Ectodermal cell (in vitro differentiated cells): Measurements from ENCODE around the gene FLNC.

Experiments
- H3K27ac ChIP-seq: 2 replicates; pipeline ENCODE4 v1.7.0; 2013; ENCODE audit warnings: mild to moderate bottlenecking, low read depth, low read length; ENCODE audit not compliant: insufficient read depth, poor library complexity, severe bottlenecking
- H3K27me3 ChIP-seq: 2 replicates; pipeline ENCODE4 v1.7.0; 2013; ENCODE audit warnings: mild to moderate bottlenecking, low read length; ENCODE audit not compliant: insufficient read depth, control insufficient read depth, poor library complexity, severe bottlenecking
- H3K36me3 ChIP-seq: one replicate; pipeline ENCODE4 v1.7.0; 2013; ENCODE audit warnings: low read length; ENCODE audit not compliant: control insufficient read depth, insufficient read depth
- H3K4me1 ChIP-seq: one replicate; pipeline ENCODE4 v1.7.0; 2013; ENCODE audit warnings: low read length; ENCODE audit not compliant: control insufficient read depth, insufficient read depth
- H3K4me3 ChIP-seq: 2 replicates; pipeline ENCODE4 v1.7.0; 2013; ENCODE audit warnings: low read depth, low read length, control low read depth; ENCODE audit not compliant: insufficient read depth
- H3K9me3 ChIP-seq: 2 replicates; pipeline ENCODE4 v1.7.0; 2013; ENCODE audit warnings: mild to moderate bottlenecking, low read length, moderate library complexity; ENCODE audit not compliant: control insufficient read depth
- WGBS, 2 experiments: methylation state at CpG; one replicate each; pipeline ENCODE4 v1.1.7; 2013; ENCODE audit warnings: missing lambda C conversion rate in 2 of 2; 5-methylcytosine and 5-hydroxymethylcytosine counted together

The FLNC gene

GRCh38 chr7:128791121-128791971 is 38.9 kb upstream of the FLNC start, which contains the start of gene CCDC136:
Gene CCDC136, plus strand, starts transcription at chr7:128791968. Its CDS starts 444 bp downstream, at chr7:128792412.
- Histone ChIP-seq H3K9me3 (no peaks in the 10 kb centered on the region), H3K4me1 (peaks cover 24% of the 10 kb centered on the region), H3K27me3 (peaks cover 11% of the 10 kb centered on the region), H3K27ac (no peak within 1 kb of the TSS), H3K36me3 (no peaks in the 10 kb centered on the region), H3K4me3 (peak within 1 kb of the TSS; percentile 89)
- 0% methylated on average over 80 of the region's 80 CpGs for WGBS, 2 experiments

DNA sequence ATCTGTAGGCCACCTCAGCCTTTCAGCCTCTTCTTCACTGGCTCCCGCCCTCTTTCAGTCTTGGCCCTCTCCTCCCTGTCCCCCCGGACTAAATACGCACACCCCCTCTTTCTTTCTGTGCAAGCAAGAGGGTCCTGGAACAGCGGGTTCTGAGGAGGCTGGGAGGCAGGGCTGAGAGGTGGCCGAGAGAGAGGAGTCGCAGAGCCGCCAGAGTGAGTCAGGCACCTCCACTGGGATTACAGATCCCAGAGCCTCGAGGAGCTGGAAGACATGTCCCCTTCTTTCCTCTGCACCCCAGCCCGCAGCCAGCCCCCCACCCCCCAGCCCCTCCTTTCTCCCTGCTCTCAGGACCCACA is 38.3 kb upstream of the FLNC start:
- no peaks in the 10 kb centered on the region for H3K36me3 ChIP-seq
- H3K4me1 ChIP-seq: peaks cover 24% of the 10 kb centered on the region
- H3K9me3 ChIP-seq: no peaks in the 10 kb centered on the region
- peak overlapping the region; percentile 89 for H3K4me3 ChIP-seq
- WGBS, 2 experiments: 3 to 5% methylated on average over 8 to 9 of the region's 9 CpGs
- peaks cover 11% of the 10 kb centered on the region for H3K27me3 ChIP-seq
- H3K27ac ChIP-seq: no peak overlapping the region

- H3K4me3 ChIP-seq: peak overlapping the region; percentile 89
- H3K27me3 ChIP-seq: peaks cover 11% of the 10 kb centered on the region
- H3K36me3 ChIP-seq: no peaks in the 10 kb centered on the region
- H3K4me1 ChIP-seq: peaks cover 24% of the 10 kb centered on the region
- H3K27ac ChIP-seq: no peak overlapping the region
- H3K9me3 ChIP-seq: no peaks in the 10 kb centered on the region
- WGBS, 2 experiments: 37 to 49% methylated on average over 10 of the region's 10 CpGs
Measured at GRCh38 chr7:128792471-128793180, 37.6 kb upstream of the FLNC start.

DNA sequence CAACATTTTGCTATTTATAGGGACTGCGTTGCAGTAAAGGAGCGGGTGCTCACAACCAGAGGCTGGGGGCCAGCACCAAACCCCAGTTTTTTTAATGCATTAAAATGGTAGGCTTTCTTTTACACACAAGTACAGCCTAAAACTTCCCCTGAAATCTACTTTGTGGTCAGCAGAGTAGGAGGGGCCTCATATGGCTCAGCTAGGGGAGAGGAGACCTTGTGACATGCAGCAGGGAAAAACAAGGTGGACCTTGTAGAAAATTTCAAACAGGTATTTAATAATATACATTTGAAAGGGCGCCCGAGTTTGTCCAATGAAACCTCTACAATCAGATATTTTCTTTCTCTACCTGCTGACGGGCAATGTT is 37.0 kb upstream of the FLNC start:
- Histone ChIP-seq H3K4me1 (peaks cover 24% of the 10 kb centered on the region), H3K9me3 (no peaks in the 10 kb centered on the region), H3K27me3 (peaks cover 11% of the 10 kb centered on the region), H3K27ac (no peak overlapping the region), H3K4me3 (no peak overlapping the region), H3K36me3 (no peaks in the 10 kb centered on the region)
- WGBS, 2 experiments: 97 to 100% methylated on average over 2 to 5 of the region's 5 CpGs

DNA sequence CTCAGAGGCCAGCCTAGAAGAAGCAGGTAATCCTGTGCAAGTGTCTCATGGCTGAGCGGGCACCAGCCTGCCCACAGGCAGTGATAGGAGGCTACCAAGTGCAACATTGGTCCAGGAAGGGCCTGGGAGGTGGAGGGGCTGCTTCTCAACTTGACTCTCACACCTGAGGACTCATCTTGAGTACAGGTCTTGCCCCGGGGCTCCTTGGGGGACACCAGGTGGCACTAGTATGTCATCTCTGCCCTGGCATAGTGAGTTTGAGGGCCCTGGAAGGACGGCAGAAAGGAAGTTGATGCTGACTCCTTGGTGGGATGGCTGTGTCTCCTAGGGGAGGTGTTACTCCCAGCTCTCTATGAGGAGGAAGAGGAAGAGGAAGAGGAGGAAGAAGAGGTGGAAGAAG is 36.2 kb upstream of the FLNC start:
- Histone ChIP-seq H3K9me3 (no peaks in the 10 kb centered on the region), H3K36me3 (no peaks in the 10 kb centered on the region), H3K27ac (no peak overlapping the region), H3K4me3 (no peak overlapping the region), H3K4me1 (peaks cover 24% of the 10 kb centered on the region), H3K27me3 (peaks cover 11% of the 10 kb centered on the region)
- 80 to 88% methylated on average over 3 of the region's 3 CpGs for WGBS, 2 experiments

DNA sequence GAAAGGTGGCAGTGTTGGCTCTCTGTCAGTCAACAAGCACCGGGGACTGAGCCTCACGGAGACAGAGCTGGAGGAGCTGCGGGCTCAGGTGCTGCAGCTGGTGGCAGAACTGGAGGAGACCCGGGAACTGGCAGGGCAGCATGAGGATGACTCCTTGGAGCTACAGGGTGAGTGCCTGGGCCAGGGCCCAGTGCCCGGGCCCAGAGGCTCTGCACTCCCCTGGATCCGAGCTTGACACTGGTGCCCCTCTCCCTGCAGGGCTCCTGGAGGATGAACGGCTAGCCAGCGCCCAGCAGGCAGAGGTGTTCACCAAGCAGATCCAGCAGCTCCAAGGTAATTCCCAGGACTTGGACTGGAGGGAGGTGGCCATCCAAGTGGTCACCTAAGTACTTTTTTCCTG is 35.8 kb upstream of the FLNC start:
- no peak overlapping the region for H3K4me3 ChIP-seq
- H3K36me3 ChIP-seq: no peaks in the 10 kb centered on the region
- H3K4me1 ChIP-seq: peaks cover 24% of the 10 kb centered on the region
- 91 to 92% methylated on average over 8 of the region's 8 CpGs for WGBS, 2 experiments
- peaks cover 6% of the 10 kb centered on the region for H3K27me3 ChIP-seq
- no peak overlapping the region for H3K27ac ChIP-seq
- no peaks in the 10 kb centered on the region for H3K9me3 ChIP-seq

DNA sequence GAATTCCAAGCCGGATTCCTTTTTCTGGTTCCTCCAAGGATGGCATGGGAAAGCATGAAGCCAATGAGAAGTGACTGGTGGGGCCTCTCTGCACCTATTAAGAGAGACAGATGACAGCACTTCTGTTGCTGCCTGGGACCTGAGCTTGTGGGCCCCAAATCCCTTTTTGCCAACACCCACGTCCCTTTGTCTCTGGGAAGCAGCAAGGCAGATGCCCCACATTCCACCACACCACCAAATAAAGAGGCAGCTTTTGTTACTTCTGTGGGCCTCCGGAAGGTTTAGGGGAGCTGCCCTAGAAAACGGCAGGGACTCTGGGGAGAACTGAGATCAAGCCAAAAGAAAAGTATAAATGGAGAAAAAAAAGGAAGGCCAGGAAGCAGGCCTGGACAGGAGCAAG is 35.1 kb upstream of the FLNC start:
- Histone ChIP-seq H3K27me3 (peaks cover 4% of the 10 kb centered on the region), H3K4me1 (peaks cover 24% of the 10 kb centered on the region), H3K9me3 (no peaks in the 10 kb centered on the region), H3K27ac (peak overlapping the region; percentile 71), H3K4me3 (peak overlapping the region; percentile 9), H3K36me3 (no peaks in the 10 kb centered on the region)
- 39 to 42% methylated on average over 4 of the region's 4 CpGs for WGBS, 2 experiments

DNA sequence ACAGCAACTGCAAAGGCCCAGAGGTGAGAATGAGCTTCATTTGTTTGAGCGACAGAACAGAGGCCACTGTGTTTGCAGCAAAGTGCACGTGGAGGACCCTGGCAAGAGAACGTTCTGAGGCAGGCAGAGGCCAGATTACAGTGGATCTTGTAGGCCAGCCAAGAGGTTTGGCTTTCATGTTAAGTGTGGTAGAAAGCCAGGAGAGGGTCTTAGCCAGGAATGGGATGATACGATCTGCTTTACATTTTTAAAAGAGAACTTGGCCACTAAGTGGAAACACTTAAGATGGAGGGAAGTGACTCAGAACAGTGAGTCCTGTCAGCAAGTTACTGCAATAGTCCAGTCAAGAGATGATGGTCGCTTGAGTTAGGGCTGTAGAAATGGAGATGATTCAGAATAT is 33.9 kb upstream of the FLNC start:
- peaks cover 3% of the 10 kb centered on the region for H3K36me3 ChIP-seq
- no peaks in the 10 kb centered on the region for H3K27me3 ChIP-seq
- 94 to 95% methylated on average over 4 of the region's 5 CpGs for WGBS, 2 experiments
- H3K9me3 ChIP-seq: no peaks in the 10 kb centered on the region
- H3K4me3 ChIP-seq: no peak overlapping the region
- no peak overlapping the region for H3K27ac ChIP-seq
- H3K4me1 ChIP-seq: peaks cover 24% of the 10 kb centered on the region

DNA sequence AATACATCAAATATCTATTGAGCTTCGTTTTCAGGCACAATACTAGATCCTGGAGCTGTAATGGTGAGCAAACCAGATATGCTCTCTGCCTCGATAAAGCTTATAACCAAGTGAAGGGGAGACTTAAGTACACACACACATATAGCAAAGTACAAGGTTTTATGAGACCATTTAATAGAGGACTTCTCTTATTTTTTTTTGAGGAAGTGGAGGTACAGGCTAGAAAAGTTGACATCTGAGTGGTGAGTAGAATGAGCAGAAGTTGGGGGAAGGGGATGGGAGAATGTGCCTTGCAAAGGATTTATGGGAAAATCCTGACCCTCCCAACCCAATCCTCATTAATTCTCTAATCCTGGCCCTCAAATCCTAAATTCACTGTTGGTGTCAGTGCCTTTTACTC is 30.8 kb upstream of the FLNC start:
- peaks cover 11% of the 10 kb centered on the region for H3K4me1 ChIP-seq
- 95 to 96% methylated on average over 2 of the region's 2 CpGs for WGBS, 2 experiments

GRCh38 chr7:128800567-128800966 is 29.6 kb upstream of the FLNC start:
- Histone ChIP-seq H3K4me3 (no peak overlapping the region), H3K9me3 (no peaks in the 10 kb centered on the region), H3K27ac (no peak overlapping the region), H3K36me3 (peaks cover 16% of the 10 kb centered on the region), H3K27me3 (no peaks in the 10 kb centered on the region), H3K4me1 (no peaks in the 10 kb centered on the region)
- whole genome bisulfite sequencing, 2 experiments: 96 to 97% methylated on average over 3 of the region's 3 CpGs

More for the DNA sequence above, 30.8 kb upstream of the FLNC start:
- Histone ChIP-seq H3K27ac (no peak overlapping the region), H3K27me3 (no peaks in the 10 kb centered on the region), H3K4me3 (no peak overlapping the region), H3K36me3 (peaks cover 6% of the 10 kb centered on the region), H3K9me3 (no peaks in the 10 kb centered on the region)
